GM12872 (cell line): ENCODE data around the gene CRYBG2.
A peak's percentile ranks its signal among the peaks of the same experiment; 100 is the strongest.

ENCODE experiments used
- TF ChIP-seq, protein P1 (sequence below): IDR thresholded peaks from 3 replicates; pipeline ENCODE4 v1.5.1; 2011; ENCODE audit warnings: low read depth, mild to moderate bottlenecking, low read length, moderate library complexity; ENCODE audit not compliant: insufficient read depth

Gene CRYBG2

DNA sequence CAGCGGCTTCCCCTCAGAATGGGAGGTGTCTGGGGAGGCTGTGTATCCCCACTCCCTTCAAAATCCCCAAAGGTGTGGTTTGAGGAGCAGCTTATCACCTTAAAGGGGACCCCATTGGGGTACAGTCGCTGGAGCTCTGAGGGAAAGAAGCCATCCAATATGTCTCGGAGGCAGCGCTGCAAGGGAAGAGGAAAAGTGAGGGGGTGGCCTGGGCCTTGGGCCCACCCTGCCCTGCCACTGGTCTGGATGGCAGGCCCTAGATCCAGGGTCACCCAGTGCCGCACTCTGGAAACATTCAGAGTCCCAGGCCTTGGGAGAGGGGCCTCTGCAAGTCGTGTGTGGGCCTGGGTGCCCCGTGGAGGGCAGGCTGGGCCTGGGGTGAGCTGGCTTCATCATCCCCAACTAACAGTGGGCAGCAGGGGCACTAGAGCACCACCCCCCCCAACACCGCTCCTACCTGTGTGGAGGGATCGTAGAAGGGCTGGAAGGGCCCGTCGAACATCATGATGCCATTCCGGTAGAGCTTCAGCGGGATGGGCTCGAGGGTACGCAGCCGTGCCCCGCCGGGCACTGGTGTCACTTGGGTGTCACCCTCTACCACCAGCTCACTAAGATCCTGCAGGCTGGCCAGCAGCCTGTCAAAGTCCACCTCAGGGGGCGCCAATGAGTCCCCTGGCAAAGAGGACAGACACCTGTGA, 68.4 kb downstream of the CRYBG2 start:
- TF ChIP-seq, protein P1, sequence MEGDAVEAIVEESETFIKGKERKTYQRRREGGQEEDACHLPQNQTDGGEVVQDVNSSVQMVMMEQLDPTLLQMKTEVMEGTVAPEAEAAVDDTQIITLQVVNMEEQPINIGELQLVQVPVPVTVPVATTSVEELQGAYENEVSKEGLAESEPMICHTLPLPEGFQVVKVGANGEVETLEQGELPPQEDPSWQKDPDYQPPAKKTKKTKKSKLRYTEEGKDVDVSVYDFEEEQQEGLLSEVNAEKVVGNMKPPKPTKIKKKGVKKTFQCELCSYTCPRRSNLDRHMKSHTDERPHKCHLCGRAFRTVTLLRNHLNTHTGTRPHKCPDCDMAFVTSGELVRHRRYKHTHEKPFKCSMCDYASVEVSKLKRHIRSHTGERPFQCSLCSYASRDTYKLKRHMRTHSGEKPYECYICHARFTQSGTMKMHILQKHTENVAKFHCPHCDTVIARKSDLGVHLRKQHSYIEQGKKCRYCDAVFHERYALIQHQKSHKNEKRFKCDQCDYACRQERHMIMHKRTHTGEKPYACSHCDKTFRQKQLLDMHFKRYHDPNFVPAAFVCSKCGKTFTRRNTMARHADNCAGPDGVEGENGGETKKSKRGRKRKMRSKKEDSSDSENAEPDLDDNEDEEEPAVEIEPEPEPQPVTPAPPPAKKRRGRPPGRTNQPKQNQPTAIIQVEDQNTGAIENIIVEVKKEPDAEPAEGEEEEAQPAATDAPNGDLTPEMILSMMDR: peak; percentile 74

DNA sequence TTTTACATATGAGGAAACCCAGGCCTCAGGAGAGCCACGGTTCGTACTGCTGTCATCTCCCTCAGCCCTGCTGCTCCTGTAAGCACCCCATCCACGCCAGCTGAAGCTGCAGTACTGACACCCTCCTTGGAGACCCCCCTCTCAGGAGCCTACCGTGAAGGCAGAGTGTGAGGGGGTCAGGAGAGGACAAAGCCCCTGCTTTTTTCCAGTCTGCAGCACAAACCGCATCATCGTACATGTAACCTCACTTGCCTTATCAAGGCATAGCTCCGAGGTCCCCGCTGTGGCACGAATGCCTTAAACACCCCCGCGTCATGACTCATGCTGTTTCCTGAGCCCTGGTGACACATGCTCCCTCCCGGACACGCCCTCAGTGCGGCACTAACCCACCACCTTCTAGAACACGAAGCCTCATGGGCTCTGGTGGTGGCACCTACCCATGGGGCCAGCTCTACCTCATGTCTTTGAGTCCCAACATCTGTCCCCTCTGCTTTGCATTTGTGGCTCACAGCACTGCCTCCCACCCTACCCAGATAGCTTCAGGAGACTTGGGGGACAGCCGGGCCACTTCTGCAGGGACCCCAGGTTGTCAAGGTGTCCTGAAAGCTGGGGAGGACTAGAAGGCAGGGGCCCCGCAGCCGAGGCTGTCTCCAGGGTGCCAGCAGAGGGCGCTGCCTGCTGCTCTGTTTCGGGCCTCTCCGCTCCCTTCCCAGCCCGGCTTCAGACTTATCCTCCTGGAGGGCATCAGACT, 69.2 kb downstream of the CRYBG2 start:
- TF ChIP-seq, protein P1: peak; percentile 96

DNA sequence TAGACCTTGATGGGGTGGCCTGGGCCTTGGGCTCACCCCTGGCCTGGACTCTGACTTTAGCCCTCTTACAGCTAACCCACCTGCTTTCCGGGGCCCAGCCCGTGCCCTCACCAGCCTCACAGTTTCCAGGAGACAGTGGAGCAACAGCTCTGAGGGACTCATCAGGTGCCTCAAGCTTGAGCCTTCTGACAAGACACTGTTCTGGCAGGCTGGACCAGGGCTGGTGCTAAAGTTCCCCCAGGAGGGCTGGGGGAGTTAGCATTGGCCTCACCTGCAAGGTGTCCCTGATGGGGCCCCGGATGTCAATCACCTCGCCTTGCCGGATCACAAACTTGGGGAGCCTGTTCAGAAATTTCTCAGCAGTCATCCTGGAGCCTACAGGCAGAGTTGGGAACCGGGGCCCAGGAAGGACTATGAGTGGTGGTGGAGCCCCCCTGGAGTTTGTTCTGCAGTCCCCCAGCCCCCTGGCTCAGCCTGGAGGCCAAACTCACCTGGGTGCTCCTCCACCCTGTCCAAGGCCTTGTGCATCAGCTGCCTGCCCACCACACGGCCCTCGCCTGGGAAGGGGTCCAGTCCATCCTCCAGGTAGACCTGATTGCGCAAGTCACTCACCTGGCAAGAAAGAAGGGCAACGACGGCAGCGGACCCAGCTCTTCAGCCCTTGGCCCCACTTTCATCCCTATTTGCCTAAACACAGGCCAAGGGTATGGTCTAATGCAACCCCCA, 69.9 kb downstream of the CRYBG2 start:
- TF ChIP-seq, protein P1: no peak

DNA sequence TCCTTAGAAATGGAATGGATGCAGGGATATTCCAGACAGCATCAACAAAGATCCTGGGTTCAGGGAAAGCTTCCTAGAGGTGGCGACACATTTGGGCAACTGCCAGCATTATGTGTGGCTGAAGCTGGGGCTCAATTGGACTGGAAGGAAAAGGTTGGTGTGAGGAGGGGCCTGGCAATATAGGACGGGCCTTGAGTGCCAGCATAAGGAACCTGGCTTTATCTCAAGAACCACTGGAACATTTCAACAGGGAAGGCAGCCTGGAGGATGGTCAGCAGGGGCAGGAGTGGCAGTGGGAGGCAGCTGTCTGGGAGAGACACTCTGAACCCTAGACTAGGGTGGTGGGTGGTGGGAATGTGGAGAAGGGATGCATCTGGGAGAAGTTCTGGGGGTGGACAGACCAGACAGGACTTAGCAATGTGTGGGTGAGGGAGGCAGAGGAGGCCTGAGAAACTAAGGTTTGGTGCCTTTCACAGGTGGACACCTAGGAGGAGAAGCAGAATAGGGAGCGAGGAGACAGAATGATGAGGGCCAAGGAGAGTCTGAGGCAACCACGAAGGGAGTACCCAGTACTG, 70.6 kb downstream of the CRYBG2 start:
- TF ChIP-seq, protein P1: no peak

DNA sequence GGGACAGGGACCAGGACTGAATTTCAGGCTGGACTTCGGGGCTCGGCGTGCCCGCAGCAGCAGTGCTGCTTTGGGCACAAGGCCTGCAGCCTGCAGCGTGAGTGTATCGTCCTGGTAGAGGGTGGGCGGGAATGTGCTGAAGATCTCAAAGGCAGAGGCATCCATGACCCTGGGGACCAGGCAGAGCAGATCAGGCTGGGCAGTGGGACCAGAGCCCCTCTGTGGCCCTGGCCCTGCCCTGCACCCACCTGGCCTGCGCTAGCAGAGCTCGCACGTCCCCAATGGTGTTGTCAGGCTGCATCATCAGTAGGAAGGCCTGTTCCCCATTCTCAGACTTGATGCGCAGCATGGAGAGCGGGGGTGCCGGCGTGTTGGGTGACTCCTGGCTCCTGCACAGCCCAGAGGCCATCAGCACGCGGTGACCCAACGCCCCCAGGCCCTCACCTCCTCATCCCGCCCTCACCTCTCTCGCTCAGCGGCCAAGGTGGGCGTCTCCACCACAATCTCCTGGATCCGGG, 71.5 kb downstream of the CRYBG2 start:
- TF ChIP-seq, protein P1: no peak

DNA sequence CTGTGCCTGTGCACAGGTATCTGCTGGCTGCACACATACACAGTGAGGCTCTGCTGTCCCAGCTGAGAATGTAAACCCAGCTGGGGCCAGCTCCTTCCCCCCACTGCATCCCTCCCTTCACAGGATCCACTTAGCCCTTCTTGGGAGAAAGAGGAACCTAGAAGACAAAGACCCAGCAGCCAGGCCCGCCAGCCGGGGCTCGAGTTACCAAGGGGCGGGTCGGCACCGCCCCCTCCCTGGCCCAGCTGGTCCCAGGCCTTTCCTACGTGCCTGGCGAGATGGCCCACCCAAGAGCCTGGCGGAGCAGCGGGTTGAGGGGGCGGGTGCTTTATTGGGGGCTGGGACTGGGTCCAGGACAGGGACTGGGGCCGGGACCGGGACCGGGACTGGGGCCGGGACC, 72.0 kb downstream of the CRYBG2 start:
- TF ChIP-seq, protein P1: no peak
